ENCODE measurements around the gene AGRN. TPM values are rescaled to one million over a fixed set of nuclear protein-coding genes. Genes with fewer than 3 reads are reported as not detected.

The AGRN gene
- total RNA-seq = 12.7 and 12.9 TPM in 2 replicates

DNA sequence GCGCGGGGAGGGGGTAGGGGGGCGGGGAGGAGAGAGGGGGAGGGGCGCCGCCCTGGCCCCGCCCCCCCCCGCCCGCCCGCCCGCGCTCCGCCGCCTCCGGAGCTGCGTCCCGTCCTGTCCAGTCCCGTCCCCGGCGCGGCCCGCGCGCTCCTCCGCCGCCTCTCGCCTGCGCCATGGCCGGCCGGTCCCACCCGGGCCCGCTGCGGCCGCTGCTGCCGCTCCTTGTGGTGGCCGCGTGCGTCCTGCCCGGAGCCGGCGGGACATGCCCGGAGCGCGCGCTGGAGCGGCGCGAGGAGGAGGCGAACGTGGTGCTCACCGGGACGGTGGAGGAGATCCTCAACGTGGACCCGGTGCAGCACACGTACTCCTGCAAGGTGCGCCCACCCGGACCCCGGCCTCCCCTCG is at the start of gene AGRN:
TSS of gene AGRN (plus strand) at position 121 of the 405 bp plus-strand sequence. CDS start at position 174, 53 bp downstream.
- intact Hi-C loops (cut with micrococcal nuclease) = loop anchor here (1.0 to 10.0 kb wide), 4 partner anchors 13 to 55 kb away; partner anchors contain the start of genes KLHL17 and PLEKHN1

DNA sequence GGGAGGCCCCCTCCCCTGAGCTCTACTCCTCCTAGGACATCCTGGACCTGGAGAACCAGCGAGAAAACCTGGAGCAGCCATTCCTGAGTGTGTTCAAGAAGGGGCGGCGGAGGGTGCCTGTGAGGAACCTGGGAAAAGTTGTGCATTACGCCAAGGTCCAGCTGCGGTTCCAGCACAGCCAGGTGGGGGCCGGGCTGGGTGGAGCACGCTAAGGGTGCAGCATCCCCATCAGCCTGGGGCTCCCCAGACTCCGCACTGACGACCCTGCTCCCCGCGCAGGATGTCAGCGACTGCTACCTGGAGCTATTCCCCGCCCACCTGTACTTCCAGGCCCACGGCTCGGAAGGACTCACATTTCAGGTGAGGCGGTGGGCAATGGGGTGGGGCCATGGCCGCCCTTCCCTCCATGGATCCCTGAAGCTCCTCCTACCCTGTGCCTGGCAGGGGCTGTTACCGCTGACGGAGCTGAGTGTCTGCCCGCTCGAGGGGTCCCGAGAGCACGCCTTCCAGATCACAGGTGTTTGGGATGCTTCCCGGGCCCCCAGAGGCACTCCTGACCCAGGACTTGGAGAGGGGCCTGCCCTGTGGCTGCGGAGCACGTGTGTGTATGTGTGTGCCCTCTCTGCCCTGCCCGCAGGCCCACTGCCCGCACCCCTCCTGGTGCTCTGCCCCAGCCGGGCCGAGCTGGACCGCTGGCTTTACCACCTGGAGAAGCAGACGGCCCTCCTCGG is 49.5 kb upstream of the AGRN start:
- intact Hi-C loops (cut with micrococcal nuclease) = no loop called here

GRCh38 chr1:970973-971730 is 48.8 kb upstream of the AGRN start:
- intact Hi-C loops (cut with micrococcal nuclease) = no loop called here

DNA sequence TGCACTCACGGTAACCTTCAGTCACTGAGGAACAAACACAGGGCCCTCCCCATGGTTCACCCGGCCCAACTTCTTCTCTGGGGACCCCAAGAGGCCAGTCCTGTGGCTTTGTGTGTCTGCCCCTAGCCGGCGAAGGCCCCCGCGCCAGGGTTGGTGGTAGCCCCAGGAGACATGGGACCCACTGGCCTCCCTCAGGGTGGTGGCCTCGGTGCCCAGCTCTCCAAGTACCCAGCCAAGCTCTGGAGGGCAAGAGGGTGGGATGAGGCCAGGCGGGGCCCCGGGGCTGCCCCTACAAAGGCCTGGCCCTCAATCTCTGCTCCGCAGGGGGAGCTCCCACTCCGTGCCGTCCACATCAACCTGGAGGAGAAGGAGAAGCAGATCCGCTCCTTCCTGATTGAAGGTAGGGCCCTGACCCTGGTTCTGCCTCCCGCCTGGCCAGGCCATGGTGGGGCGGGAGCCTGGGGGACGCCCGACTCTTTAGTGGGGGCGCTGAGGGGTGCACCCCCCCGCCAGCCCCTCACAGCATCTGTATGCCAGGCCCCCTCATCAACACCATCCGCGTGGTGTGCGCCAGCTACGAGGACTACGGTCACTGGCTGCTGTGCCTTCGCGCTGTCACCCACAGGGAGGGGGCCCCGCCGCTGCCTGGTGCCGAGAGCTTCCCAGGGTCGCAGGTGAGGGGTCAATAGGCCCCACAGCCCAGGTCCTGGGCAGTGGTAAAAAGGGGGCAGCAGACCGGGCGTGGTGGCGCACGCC is 48.0 kb upstream of the AGRN start:
- intact Hi-C loops (cut with micrococcal nuclease) = no loop called here

GRCh38 chr1:972726-973458 is 47.0 kb upstream of the AGRN start:
- intact Hi-C loops (cut with micrococcal nuclease) = no loop called here

DNA sequence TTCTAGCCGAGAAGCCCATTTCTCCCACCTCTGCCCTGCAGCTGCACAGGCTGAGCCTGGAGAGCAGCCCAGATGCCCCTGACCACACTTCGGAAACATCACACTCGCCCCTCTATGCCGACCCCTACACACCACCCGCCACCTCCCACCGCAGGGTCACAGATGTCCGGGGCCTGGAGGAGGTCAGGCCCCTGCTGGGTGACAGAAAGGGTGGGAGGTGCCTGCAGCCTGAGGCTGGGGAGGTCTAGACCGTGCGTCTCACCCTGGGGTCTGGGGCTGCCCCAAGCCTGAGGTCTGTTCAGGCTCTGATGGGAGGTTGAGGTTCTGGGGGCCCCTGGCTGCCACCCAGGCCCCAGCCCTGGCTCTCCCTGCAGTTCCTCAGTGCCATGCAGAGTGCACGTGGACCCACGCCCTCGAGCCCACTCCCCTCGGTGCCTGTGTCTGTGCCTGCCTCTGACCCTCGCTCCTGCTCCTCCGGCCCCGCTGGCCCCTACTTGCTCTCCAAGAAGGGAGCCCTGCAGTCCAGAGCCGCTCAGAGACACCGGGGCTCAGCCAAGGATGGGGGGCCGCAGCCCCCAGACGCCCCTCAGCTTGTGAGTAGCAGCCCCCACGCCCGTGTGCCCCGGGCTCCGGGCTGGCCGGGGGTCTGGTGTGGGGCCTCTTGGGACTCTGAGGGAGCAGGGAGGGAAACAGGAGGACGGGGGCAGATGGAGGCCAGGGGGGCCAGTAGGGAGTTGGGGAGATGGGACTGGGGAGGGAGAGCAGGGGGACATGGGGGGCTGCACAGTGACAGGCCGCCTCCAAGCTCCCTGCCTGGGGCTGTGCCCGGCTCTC is 46.2 kb upstream of the AGRN start:
- intact Hi-C loops (cut with micrococcal nuclease) = no loop called here

GRCh38 chr1:974293-974640 is 45.7 kb upstream of the AGRN start:
- intact Hi-C loops (cut with micrococcal nuclease) = no loop called here

- intact Hi-C loops (cut with micrococcal nuclease) = no loop called here
Measured at GRCh38 chr1:974687-975328, 45.1 kb upstream of the AGRN start.

DNA sequence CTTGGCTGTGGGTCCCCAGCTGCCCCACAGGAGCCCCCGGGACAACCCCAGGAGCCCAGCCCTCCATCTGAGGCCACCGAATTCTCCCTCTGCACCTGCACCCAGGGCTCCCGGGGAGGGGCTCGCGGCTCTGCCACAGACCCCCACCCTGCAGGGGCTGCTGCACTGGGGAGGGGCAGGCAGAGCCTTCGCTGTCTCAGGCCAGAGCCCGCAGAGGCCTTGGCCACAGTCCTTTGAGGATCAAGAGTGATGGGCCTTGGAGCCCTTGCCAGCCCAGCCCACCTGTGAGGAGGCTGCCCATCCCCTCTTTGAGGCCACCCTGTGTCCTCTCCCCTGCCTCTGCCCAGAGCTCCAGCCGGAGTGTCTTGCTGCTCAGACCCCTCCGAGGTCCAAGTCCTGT is 44.6 kb upstream of the AGRN start:
- intact Hi-C loops (cut with micrococcal nuclease) = no loop called here

GRCh38 chr1:975896-976683 is 43.8 kb upstream of the AGRN start:
- intact Hi-C loops (cut with micrococcal nuclease) = loop anchor here (1.0 kb wide), 2 partner anchors 72 to 106 kb away; no protein-coding TSS in a partner anchor

GRCh38 chr1:976791-977190 is 43.1 kb upstream of the AGRN start:
- intact Hi-C loops (cut with micrococcal nuclease) = loop anchor here (1.0 kb wide), 2 partner anchors 72 to 106 kb away; no protein-coding TSS in a partner anchor

DNA sequence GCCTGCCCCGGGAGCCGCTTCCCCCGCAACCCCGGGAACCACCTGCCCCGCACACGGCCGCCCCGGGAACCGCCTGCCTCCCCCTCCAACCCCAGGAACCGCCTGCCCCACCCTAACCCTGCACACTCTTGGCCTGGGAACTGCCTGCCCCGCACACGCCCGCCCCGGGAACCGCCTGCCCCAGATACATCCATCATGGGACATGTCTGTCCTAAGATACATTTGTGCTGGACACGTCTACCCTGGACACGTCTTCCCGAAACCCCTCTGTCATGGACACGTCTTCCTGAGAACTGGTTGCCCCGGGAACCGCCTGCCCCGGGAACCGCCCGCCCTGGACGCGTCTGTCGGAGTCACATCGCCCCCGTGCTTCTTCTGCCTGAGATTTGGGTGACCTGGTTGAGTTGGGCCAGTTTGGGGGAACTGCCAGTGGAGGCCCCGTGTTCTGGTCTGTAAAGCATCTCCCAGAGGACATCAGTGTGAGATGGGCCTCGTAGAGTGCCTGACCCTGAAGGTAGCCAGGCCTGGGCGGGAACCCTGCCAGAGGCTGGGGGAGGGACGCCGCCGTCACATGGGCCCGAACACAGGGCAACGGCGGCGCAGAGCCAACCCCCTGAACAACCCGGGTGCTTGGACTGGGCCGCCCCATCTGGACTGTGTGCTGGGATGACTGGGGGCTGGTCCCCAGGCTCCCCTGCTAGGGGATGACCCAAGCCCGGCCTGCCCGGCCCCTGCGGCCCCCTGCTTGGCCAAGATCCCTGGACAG is 41.7 kb upstream of the AGRN start:
- intact Hi-C loops (cut with micrococcal nuclease) = no loop called here

DNA sequence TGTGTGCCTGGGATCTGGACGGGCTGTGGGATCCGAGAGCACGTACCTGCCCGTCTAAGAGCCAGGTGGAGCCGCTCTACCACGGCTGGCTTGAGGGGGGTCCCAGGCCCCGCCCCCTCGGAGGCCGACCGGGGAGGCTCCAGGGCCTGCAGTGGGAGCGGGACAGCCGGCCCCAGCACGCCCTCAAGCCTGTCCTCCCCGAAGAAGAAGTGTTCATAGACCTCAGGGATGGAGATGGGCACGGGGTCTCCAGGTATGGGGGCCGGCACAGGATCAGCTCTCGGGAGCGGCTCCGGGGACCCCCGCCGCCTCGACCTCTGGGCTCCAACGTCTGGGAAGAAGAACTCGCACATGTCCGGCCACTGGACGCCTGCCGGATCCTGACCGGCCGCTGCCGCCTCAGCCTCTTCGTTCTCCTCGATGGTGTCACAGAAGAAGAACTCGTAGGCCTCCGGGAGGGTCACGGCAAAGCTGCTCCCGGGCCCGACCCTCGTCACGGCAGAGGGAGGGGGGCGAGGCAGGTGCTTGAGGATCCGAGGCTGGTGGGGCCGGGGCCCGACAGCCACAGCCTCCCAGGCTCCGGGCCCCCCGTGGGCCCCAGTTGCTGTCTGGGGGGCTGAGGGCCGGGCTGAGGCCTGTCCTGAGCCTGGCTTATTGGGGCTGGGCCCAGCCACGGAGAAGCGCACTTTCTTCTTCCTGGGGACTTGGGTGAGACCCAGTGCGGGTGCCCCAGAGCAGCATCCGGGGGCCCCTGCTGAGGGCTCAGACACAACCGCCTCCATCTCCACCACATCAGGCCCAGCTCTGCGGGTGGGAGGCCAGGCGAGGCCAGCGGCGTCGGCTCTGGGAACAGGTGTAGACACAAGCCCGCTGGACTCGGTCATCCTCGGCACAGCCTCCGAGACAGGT is 40.8 kb upstream of the AGRN start:
- intact Hi-C loops (cut with micrococcal nuclease) = no loop called here

DNA sequence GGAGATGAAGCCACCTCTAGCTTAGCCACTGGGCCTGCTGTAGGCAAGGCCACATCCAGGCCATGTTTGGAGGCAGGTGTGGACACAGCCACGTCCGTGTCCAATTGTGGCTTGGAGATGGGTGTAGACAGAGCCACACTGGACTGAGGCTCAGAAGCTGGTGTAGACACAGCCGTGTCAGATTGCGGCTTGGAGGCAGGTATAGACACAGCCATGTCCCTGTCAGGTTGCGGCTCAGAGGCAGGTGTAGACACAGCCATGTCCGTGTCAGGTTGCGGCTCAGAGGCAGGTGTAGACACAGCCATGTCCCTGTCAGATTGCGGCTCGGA is 40.2 kb upstream of the AGRN start:
- intact Hi-C loops (cut with micrococcal nuclease) = loop anchor here (5.0 kb wide), 1 partner anchor 313 kb away; no protein-coding TSS in a partner anchor

DNA sequence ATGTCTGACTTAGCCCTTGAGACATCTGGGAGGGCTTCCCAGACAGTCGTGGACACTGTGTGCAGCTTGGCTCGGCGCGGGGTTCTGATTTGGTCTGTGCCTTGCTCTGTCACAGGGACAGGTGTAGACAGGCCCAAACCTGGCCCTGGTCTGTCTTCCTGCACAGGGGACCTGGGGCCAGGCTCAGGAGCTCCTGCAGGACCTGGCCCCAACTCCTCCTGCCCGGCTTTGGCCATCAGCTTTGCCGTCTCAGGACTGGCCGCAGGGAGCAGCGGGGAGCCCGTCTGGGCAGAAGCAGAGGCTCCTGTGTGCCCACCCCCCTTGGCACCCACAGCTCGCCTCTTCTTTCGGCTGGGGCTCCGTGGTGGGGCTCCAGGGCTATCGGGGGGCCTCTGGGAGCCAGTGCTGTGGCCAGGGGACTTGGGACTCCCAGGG is 39.8 kb upstream of the AGRN start:
- intact Hi-C loops (cut with micrococcal nuclease) = loop anchor here (5.0 kb wide), 1 partner anchor 312 kb away; no protein-coding TSS in a partner anchor

GRCh38 chr1:980602-981395 is 39.1 kb upstream of the AGRN start:
- intact Hi-C loops (cut with micrococcal nuclease) = loop anchor here (5.0 kb wide), 1 partner anchor 312 kb away; no protein-coding TSS in a partner anchor

Measured in T-helper 1 cell treated with Interleukin-12 subunit alpha and Interleukin-12 subunit beta and Interleukin-4 antibody, amounts not matched to agents 30 ng/mL and 1 ng/mL, for 36 hours (primary cell).